GM12892 (cell line): ENCODE measurements around the gene LBHD1.

ENCODE experiments used
- DNase-seq: peaks from one replicate; pipeline ENCODE4 v3.0.0; 2011; ENCODE audit not compliant: insufficient read length
- FAIRE-seq: peaks from 2 replicates; lab custom pipeline; 2011; peaks lifted over from hg19 to GRCh38; lab: Jason Lieb, UNC
- POLR2A ChIP-seq: IDR thresholded peaks from 2 replicates; pipeline ENCODE4 v1.6.1; 2011; ENCODE audit warnings: low read depth, low read length, control low read depth
- POLR2AphosphoS5 ChIP-seq: IDR thresholded peaks from 2 replicates; pipeline ENCODE4 v1.6.1; 2011; ENCODE audit warnings: low read depth, low read length, control low read depth
- TAF1 ChIP-seq: IDR thresholded peaks from 2 replicates; pipeline ENCODE4 v1.6.1; 2011; ENCODE audit warnings: low read depth, mild to moderate bottlenecking, control low read depth, low read length, borderline replicate concordance

The LBHD1 gene

DNA sequence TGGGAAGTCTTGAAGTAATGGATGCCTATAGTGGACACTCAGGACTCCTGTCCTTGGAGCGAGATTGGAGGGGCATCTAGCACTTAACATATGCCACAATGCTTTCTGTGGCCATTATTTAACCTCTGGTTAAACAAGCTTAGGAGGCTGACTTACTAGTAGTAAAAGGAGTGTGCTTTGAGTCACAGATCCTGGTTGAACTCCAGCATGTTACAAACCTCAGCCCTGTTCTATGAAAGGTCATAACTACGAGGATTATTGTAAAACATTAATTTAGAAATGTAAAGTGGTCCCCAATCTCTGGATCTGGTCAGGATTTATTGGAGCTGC is 1.1 kb upstream of the LBHD1 start:
- FAIRE-seq (no peak), DNase-seq (no peak)
- TF ChIP-seq TAF1 (no peak), POLR2AphosphoS5 (no peak), POLR2A (no peak)

DNA sequence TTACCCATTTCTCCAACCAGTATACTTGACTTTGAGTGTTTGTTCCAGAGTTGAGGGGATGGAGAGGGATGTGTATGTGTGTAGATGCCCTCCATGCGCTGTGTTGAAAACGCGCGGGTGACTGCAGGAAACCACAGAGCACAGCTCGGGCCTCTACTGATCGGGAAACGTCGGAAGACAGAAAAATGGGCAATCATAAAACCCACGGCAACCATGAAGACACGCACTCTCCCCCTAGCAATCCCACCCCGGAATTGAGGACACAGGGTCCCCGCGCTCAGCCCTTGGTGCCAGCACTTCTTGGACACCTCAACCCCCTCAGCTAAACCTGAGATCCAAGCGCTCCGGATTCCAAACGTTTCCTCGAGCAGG is 845 bp downstream of the LBHD1 start:
- FAIRE-seq (no peak), DNase-seq (no peak)

GRCh38 chr11:62669420-62670161 is 2.5 kb downstream of the LBHD1 start:
- TF ChIP-seq POLR2AphosphoS5 (no peak), TAF1 (no peak), POLR2A (no peak; the same call in 1 of the 2 replicates)
- FAIRE-seq (no peak), DNase-seq (no peak)

More for the DNA sequence above, 845 bp downstream of the LBHD1 start:
- no peak for TF ChIP-seq TAF1
- TF ChIP-seq POLR2A, result no peak
- TF ChIP-seq POLR2AphosphoS5, result no peak

- DNase-seq (no peak), FAIRE-seq (no peak)
- TF ChIP-seq TAF1 (no peak), POLR2AphosphoS5 (no peak), POLR2A (no peak)
Observed at GRCh38 chr11:62667460-62667859, 4.6 kb downstream of the LBHD1 start.

GRCh38 chr11:62666259-62666926 is 5.7 kb downstream of the LBHD1 start:
- no peak for FAIRE-seq
- no peak for DNase-seq
- TF ChIP-seq POLR2AphosphoS5, result peak; percentile 69
- TF ChIP-seq TAF1, result no peak
- TF ChIP-seq POLR2A, result peak; percentile 37

GRCh38 chr11:62665599-62666258 is 6.3 kb downstream of the LBHD1 start:
- DNase-seq (no peak), FAIRE-seq (peak; percentile 21)

DNA sequence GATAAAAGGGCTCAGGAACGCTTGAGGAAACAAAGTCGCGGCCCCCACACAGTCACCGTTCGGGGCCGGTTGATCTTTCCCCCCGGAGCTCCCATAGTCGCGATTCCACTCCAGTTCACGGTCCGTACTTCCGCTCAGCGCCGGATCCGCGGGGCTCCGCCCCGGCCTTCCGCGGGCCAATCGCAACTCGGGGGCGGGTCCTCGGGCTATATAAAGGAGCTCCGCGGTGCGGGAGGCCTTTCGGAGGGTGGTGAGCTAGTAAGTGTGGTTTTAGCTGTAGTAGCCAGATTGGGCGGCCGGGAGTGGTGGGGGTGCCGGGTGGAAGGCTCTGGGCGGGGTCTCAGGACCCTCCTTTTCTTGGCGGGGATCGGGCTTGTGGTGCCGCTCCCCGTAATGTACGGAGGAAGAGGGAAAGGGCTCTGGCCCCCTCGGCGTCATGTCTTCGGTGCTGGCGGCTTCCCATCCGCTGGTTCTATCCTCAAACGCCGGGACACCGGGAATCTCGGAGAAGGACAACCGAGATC is 6.9 kb downstream of the LBHD1 start, which contains the start of the genes C11orf98 and CSKMT:
Gene C11orf98, minus strand, starts transcription at position 136 of the 524 bp plus-strand sequence. Its CDS starts 41 bp downstream, at position 95.
Gene CSKMT, plus strand, starts transcription at position 238 of the 524 bp plus-strand sequence. CDS start 568 bp downstream, outside the sequence.
- FAIRE-seq (peak; percentile 85), DNase-seq (peak; percentile 93)

More at GRCh38 chr11:62665599-62666258, 6.3 kb downstream of the LBHD1 start:
- TF ChIP-seq POLR2A (no peak), TAF1 (peak; percentile 53; the same call in 1 of the 2 replicates)

GRCh38 chr11:62664405-62665074 is 7.5 kb downstream of the LBHD1 start:
- no peak for TF ChIP-seq POLR2A
- peak; percentile 50; the same call in 1 of the 2 replicates for TF ChIP-seq TAF1
- peak; percentile 53 for DNase-seq
- FAIRE-seq, result peak; percentile 38

More for the DNA sequence above, 6.9 kb downstream of the LBHD1 start, which contains the start of the genes C11orf98 and CSKMT:
- TF ChIP-seq POLR2A (peak; percentile 99), TAF1 (peak; percentile 98), POLR2AphosphoS5 (peak; percentile 99)

GRCh38 chr11:62656796-62657429 is 15.2 kb downstream of the LBHD1 start:
- TF ChIP-seq POLR2AphosphoS5, result no peak
- TF ChIP-seq TAF1, result no peak
- TF ChIP-seq POLR2A, result no peak
- FAIRE-seq (no peak), DNase-seq (no peak)

DNA sequence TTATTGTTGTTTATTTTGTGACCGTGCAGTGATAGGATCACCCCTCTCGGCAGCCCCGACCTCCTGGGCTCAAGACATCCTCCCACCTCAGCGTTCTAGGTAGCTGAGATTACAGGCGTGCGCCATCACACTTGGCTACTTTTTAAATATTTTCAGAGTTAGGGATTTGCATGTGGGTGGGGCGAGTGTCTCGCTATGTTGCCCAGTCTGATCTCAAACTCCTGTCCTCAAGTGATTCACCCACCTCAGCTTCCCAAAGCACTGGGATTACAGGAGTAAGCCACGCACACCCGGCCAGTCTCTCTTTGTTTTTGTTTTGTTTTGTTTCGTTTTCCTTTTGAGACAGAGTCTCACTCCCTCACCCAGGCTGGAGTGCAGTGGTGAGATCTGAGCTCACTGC is 17.8 kb downstream of the LBHD1 start:
- TF ChIP-seq POLR2AphosphoS5, result no peak
- no peak for TF ChIP-seq POLR2A
- TF ChIP-seq TAF1, result no peak
- FAIRE-seq, result peak; percentile 50

More for the DNA sequence above, 17.8 kb downstream of the LBHD1 start:
- no peak for DNase-seq
